ENCODE results near the gene GNRH2.

- no peak for TF ChIP-seq EZH2phosphoT487 (IDR thresholded peaks at IDR 0.05; ENCODE audit: insufficient read depth, low read depth)
- no peak for TF ChIP-seq EZH2 (IDR thresholded peaks at IDR 0.05; ENCODE audit: insufficient read depth, poor library complexity, severe bottlenecking)
Measured at GRCh38 chr20:3047486-3048419, 4.3 kb downstream of the GNRH2 start.
